Astrocyte of the cerebellum (primary cell): ENCODE data around the gene SMPD3.

Source experiments
- DNase-seq: peaks from one replicate; pipeline ENCODE4 v3.0.0-alpha.2; 2011; ENCODE audit warnings: low read depth
- H3K4me3 ChIP-seq: 2 replicates; pipeline ENCODE4 v1.5.1; 2011; ENCODE audit warnings: mild to moderate bottlenecking, low read depth, low read length, moderate library complexity
- in situ Hi-C: cut with HindIII; loops from 2 replicates; pipeline ENCODE4 v1.10.0; 2017; ENCODE audit warnings: low sequenced_read_pairs
- TF ChIP-seq, protein P1 (sequence below): IDR thresholded peaks from 2 replicates; pipeline ENCODE4 v1.5.1; 2012; ENCODE audit warnings: low read length, low read depth, moderate library complexity, mild to moderate bottlenecking; ENCODE audit errors: missing control alignments

The SMPD3 gene

DNA sequence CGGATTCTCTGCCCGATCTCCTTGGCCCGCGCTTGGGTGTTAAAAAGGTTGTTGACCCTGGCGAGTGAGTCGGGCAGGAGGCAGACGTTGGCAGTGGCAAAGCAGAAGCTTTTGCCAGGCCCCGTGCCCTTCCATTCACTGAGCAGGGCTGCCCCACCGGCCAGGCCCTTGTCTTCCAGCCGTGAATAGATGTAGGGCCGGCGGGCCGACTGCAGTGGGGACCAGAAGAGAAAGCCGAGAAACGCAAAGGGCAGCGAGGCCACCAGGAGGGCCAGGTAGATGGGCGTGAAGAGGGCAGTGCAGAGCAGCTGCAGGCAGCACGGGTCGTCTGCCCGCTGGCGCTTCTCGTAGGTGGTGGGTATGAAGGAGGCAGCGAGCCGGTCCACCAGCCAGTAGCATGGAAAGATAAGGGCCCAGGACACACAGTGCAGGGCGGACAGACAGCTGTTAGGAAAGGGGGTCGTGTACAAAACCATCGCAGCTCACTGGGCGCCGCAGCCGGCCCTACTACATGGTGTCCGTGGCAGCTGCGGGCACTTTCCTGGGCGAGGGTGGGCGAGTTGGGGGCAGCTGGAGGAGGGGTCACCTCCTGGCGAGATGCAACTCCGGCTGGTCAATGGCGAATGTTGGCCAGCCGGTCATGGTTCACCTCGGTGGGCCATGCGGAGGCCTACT lies 76.5 kb downstream of the SMPD3 start:
- H3K4me3 ChIP-seq = no peak overlapping the region
- no peak for DNase-seq
- TF ChIP-seq, protein P1, sequence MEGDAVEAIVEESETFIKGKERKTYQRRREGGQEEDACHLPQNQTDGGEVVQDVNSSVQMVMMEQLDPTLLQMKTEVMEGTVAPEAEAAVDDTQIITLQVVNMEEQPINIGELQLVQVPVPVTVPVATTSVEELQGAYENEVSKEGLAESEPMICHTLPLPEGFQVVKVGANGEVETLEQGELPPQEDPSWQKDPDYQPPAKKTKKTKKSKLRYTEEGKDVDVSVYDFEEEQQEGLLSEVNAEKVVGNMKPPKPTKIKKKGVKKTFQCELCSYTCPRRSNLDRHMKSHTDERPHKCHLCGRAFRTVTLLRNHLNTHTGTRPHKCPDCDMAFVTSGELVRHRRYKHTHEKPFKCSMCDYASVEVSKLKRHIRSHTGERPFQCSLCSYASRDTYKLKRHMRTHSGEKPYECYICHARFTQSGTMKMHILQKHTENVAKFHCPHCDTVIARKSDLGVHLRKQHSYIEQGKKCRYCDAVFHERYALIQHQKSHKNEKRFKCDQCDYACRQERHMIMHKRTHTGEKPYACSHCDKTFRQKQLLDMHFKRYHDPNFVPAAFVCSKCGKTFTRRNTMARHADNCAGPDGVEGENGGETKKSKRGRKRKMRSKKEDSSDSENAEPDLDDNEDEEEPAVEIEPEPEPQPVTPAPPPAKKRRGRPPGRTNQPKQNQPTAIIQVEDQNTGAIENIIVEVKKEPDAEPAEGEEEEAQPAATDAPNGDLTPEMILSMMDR = no peak
- in situ Hi-C loops = no loop called here

- TF ChIP-seq, protein P1 = no peak
- in situ Hi-C loops = no loop called here
Measured at GRCh38 chr16:68371276-68371651, 77.0 kb downstream of the SMPD3 start.

DNA sequence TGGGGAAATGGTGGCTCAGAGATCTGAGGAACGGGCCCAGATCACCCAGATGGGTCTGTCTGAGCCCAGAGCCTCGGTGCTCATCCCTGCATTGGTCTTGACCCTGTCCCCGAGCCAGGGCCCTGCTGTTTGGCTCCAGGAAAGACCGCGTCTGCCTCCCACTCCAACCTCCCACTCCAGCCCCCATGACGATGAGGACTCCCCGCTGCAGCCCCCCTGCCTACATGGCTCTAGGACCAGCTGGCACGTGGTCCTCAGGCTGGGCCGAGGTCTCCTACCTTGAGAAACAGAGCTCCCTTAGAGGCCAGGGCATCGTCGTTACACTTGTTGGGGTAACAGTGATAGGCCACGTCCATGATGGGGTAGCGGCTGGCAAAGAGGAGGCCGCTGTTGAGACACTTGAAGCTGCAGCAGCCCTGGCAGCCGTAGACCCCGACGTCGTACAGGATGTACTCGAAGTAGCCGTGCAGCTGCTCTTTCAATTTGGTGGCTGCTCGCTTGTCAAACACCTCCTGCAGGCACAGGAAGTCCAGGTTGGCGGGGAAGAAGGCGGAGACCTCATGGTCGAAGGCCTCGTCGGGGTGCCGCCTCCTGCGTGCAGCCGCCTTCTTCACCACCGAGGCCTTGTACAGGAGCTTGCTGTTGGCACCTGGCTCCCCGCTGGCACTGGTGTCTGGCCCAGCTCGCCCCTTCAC lies 77.6 kb downstream of the SMPD3 start:
- DNase-seq = no peak
- in situ Hi-C loops = no loop called here
- H3K4me3 ChIP-seq = no peak overlapping the region
- TF ChIP-seq, protein P1 = no peak

More at GRCh38 chr16:68371276-68371651, 77.0 kb downstream of the SMPD3 start:
- no peak overlapping the region for H3K4me3 ChIP-seq
- no peak for DNase-seq

- TF ChIP-seq, protein P1 = no peak
- DNase-seq = no peak
- in situ Hi-C loops = no loop called here
- H3K4me3 ChIP-seq = no peak overlapping the region
Measured at GRCh38 chr16:68369697-68370580, 78.4 kb downstream of the SMPD3 start.

DNA sequence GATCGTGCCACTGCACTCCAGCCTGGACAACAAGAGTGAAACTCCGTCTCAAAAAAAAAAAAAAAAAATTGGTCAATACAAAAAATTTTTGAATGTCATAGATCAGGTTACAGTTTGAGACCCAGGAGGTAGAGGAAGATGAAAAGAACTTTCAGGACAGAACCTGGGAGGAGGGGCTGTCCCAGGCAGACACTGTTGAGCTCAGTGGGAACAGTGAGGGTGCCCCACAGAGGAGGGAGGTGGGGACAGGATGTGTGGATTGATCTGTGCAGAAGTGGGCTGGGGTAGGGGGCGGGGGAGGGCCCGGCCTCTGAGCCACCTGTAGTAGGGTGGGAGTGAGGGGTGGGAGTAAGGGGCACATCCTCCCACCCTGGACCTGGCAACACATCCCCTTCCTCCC lies 79.1 kb downstream of the SMPD3 start:
- TF ChIP-seq, protein P1 = no peak
- in situ Hi-C loops = no loop called here
- H3K4me3 ChIP-seq = no peak overlapping the region
- DNase-seq = no peak

- H3K4me3 ChIP-seq = no peak overlapping the region
- no peak for DNase-seq
- in situ Hi-C loops = no loop called here
- TF ChIP-seq, protein P1 = no peak
Measured at GRCh38 chr16:68368301-68368888, 79.9 kb downstream of the SMPD3 start.
